Body of pancreas (tissue), 4 donors: ENCODE results near the gene TMEM213. TPM values are rescaled to one million over a fixed set of nuclear protein-coding genes. Genes with fewer than 3 reads are reported as not detected.

Source experiments
- ATAC-seq: fragments of 150-250 bp; one replicate; pipeline ENCODE4 v1.9.1; 2016
- DNase-seq, 4 donors: peaks; one replicate each; pipeline ENCODE4 v3.0.0-alpha.2; 2019
- H3K27ac ChIP-seq, 4 donors: fragments of 200-600 bp; sonication (generic); 1 replicate in 3 of 4; 2 replicates in 1 of 4; pipeline versions ENCODE4 v1.5.1 to v1.6.1; 2016 to 2019; ENCODE audit warnings: mild to moderate bottlenecking in 1 of 4, mixed read lengths in 1 of 4, moderate library complexity in 1 of 4
- H3K27me3 ChIP-seq, 2 donors: fragments of 200-600 bp; sonication (generic); one replicate each; pipeline ENCODE4 v1.6.0; 2016; ENCODE audit warnings: mild to moderate bottlenecking in 1 of 2
- H3K36me3 ChIP-seq, 2 donors: fragments of 200-600 bp; sonication (generic); replicated peaks in 1 of 2; 2 replicates each; pipeline ENCODE4 v1.5.1; 2016; ENCODE audit warnings: low read depth in 2 of 2; ENCODE audit not compliant: insufficient read depth in 1 of 2
- H3K4me1 ChIP-seq: fragments of 200-600 bp; sonication (generic); one replicate; pipeline ENCODE4 v1.6.0; 2016
- H3K4me3 ChIP-seq, 2 donors: fragments of 200-600 bp; sonication (generic); 1 replicate in 1 of 2; 2 replicates in 1 of 2; pipeline ENCODE4 v1.5.1; 2016 to 2019
- H3K9me3 ChIP-seq, 3 donors: fragments of 200-600 bp; sonication (generic); 1 replicate in 2 of 3; 2 replicates in 1 of 3; pipeline ENCODE4 v1.5.1; 2016
- POLR2A ChIP-seq, 3 donors: fragments of 450-650 bp; IDR thresholded peaks; one replicate each; pipeline ENCODE4 v1.6.1; 2016; ENCODE audit warnings: antibody characterized with exemption in 3 of 3, mild to moderate bottlenecking in 2 of 3
- WGBS, 2 donors: methylation state at CpG; one replicate each; pipeline ENCODE4 v1.1.5; 2017; 5-methylcytosine and 5-hydroxymethylcytosine counted together
- intact Hi-C: fragments of 100-400 bp; cut with DNase I; formaldehyde crosslinking; loops from one replicate; pipeline ENCODE4 v1.15.1; 2023
- total RNA-seq, 2 donors: library from RNA; depleted of rRNA; stranded (reverse); fragments of >200 nt; gene quantifications; one replicate each; pipeline ENCODE4 v1.1.0, GENCODE V29; 2016
- TF ChIP-seq, protein P1 (sequence below), 7 experiments: fragments of 450-650 bp in 4 of 7; fragments of 200-600 bp in 3 of 7; sonication (generic) in 3 of 7; IDR thresholded peaks; one replicate each; pipeline ENCODE4 v1.5.1; 2016 to 2019; ENCODE audit warnings: antibody characterized with exemption in 7 of 7

The TMEM213 gene
- total RNA-seq, 2 donors from 2014 or later, result not detected

DNA sequence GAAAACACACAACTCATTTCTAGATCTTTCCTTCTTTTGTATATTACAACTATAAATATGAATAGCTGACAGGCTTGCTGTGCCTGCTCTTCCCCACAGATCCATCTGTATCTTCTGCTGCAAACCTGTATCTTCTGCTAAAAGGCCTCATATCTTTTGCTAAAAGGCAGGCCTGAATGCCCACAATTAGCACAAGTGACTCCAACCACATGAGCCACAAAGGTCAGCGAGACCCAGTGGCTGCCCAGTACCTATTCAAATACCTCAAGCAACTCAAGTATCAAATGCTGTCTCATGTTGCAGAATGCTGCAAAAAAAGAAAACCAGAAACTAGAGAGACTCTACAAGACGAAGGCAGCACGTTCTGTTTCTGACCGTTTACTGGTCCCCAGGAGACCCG, 54.7 kb downstream of the TMEM213 start:
- Histone ChIP-seq H3K27ac (no peak overlapping the region), H3K4me1 (no peaks in the 10 kb centered on the region), H3K9me3 (no peaks in the 10 kb centered on the region), H3K36me3 (peaks cover 6 to 7% of the 10 kb centered on the region in 2 donors), H3K4me3 (no peak overlapping the region), H3K27me3 (no peaks in the 10 kb centered on the region)
- WGBS, 2 donors, result 95% methylated on average over 5 of the region's 5 CpGs
- TF ChIP-seq, protein P1, sequence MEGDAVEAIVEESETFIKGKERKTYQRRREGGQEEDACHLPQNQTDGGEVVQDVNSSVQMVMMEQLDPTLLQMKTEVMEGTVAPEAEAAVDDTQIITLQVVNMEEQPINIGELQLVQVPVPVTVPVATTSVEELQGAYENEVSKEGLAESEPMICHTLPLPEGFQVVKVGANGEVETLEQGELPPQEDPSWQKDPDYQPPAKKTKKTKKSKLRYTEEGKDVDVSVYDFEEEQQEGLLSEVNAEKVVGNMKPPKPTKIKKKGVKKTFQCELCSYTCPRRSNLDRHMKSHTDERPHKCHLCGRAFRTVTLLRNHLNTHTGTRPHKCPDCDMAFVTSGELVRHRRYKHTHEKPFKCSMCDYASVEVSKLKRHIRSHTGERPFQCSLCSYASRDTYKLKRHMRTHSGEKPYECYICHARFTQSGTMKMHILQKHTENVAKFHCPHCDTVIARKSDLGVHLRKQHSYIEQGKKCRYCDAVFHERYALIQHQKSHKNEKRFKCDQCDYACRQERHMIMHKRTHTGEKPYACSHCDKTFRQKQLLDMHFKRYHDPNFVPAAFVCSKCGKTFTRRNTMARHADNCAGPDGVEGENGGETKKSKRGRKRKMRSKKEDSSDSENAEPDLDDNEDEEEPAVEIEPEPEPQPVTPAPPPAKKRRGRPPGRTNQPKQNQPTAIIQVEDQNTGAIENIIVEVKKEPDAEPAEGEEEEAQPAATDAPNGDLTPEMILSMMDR (IDR thresholded peaks at IDR 0.05), result no peak
- no peak for TF ChIP-seq POLR2A (IDR thresholded peaks at IDR 0.05)
- DNase-seq (no peak), ATAC-seq (no peak)
- intact Hi-C loops, result no loop called here

DNA sequence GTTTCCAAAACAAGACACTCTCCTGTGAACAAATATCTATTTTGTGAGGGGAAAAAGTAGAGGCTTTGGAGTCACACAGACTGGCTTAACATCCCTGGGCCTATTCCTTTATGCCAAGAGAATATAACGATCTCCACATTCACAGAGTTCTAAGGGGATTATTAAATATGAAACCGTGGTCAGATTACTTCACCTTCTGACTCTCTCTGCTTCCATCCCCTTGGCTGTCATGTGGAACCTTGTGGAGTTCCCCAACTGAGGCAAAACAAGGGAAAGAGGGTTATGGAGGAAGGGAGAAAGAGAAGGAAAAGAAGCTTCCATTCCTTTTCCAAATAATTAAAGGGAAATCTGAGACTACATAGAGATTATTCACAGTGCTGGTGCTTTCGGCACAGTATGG, 55.7 kb downstream of the TMEM213 start:
- DNase-seq, result no peak
- intact Hi-C loops, result no loop called here
- ATAC-seq, result no peak
- TF ChIP-seq POLR2A (IDR thresholded peaks at IDR 0.05), result no peak
- TF ChIP-seq, protein P1 (IDR thresholded peaks at IDR 0.05), result no peak
- Histone ChIP-seq H3K9me3 (peaks cover 0 to 5% (median 0%) of the 10 kb centered on the region in 3 donors), H3K36me3 (peaks cover 7% of the 10 kb centered on the region in 2 donors), H3K4me3 (no peak overlapping the region), H3K4me1 (no peaks in the 10 kb centered on the region), H3K27ac (no peak overlapping the region), H3K27me3 (no peaks in the 10 kb centered on the region)
- WGBS, 2 donors, result 78 to 80% methylated on average over 3 of the region's 3 CpGs

DNA sequence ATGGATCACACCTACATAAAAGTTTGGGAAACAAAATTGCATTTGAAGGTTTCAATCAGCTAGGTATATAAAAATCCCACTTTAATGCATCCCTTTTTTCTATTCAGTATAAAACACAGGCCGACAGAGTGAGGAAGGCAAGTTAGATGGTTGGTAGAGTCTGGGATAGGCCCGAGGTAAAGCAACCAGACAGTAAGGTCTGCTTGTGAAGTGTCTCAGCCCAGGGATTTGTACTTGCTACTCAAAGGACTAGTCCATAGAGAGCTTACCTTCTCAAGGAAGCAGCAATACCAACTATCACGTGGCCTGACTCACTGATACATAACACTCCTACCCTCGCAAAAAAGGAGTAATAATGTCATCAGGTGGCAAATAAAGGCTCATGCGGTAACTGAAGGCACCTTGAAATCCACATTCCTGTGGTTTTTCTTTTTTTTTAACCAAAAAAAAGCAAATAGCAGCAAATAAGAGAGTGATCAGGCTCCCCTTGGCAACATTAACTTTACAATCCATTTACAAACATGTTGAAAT, 56.4 kb downstream of the TMEM213 start:
- H3K36me3 ChIP-seq, result peaks cover 7% of the 10 kb centered on the region in 2 donors
- ATAC-seq, result no peak
- WGBS, 2 donors, result 89 to 90% methylated on average over 5 of the region's 5 CpGs

DNA sequence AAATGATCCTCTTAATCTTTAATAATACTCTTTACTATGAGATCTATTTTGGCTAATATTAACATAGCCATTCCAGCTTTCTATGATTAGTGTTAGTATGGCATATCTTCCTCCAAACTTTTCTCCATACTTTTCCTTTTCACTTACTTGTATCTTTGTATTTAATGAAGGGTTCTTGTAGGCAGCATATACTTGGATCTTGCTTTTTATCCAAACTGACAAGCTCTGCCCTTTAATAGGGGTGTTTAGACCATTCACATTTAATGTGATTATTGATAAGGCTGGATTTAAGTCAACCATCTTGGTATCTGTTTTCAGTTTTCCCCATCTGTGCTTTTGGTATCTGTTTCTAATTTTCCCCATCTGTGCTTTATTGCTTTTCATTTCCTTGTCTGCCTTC, 59.9 kb downstream of the TMEM213 start:
- DNase-seq (no peak), ATAC-seq (no peak)
- TF ChIP-seq, protein P1 (IDR thresholded peaks at IDR 0.05), result no peak
- no peak for TF ChIP-seq POLR2A (IDR thresholded peaks at IDR 0.05)
- peaks cover 0 to 7% (median 0%) of the 10 kb centered on the region in 3 donors for H3K9me3 ChIP-seq
- intact Hi-C loops, result no loop called here
- no peaks in the 10 kb centered on the region for H3K4me1 ChIP-seq
- no peak overlapping the region for H3K27ac ChIP-seq
- no peaks in the 10 kb centered on the region for H3K27me3 ChIP-seq
- peaks cover 0 to 7% of the 10 kb centered on the region in 2 donors for H3K36me3 ChIP-seq
- H3K4me3 ChIP-seq, result no peak overlapping the region

More for the DNA sequence above, 56.4 kb downstream of the TMEM213 start:
- no peaks in the 10 kb centered on the region for H3K27me3 ChIP-seq
- H3K9me3 ChIP-seq, result peaks cover 0 to 7% (median 0%) of the 10 kb centered on the region in 3 donors
- H3K27ac ChIP-seq, result no peak overlapping the region
- no peak for DNase-seq
- intact Hi-C loops, result no loop called here
- no peaks in the 10 kb centered on the region for H3K4me1 ChIP-seq
- H3K4me3 ChIP-seq, result no peak overlapping the region
- TF ChIP-seq, protein P1 (IDR thresholded peaks at IDR 0.05), result no peak
- no peak for TF ChIP-seq POLR2A (IDR thresholded peaks at IDR 0.05)

DNA sequence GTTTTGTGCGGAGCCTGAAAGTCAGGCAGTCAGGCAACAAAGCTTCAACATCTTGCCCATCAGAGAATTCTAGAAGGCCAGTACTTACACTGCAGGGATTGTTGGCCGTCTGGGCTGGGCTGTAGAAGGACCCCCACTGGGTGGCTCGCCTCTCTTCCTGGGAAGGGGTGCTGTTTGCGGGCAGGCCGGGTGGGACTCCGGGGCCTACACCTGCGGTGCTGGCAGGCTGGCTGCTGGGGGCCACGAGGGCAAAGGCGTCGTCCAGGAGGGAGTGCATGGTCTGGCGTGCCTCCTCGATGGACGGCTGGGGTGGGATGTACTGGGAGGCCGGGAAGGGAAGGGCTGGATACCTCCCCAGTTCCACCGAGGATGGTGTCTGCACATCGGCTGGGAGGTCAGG, 63.3 kb downstream of the TMEM213 start:
- intact Hi-C loops, result no loop called here
- H3K27ac ChIP-seq, result no peak overlapping the region
- H3K4me1 ChIP-seq, result no peaks in the 10 kb centered on the region
- WGBS, 2 donors, result 93 to 96% methylated on average over 8 to 16 of the region's 16 CpGs
- no peak for ATAC-seq
- no peak for DNase-seq
- H3K9me3 ChIP-seq, result peaks cover 0 to 7% (median 0%) of the 10 kb centered on the region in 3 donors
- H3K36me3 ChIP-seq, result peaks cover 0 to 7% of the 10 kb centered on the region in 2 donors
- no peak overlapping the region for H3K4me3 ChIP-seq
- H3K27me3 ChIP-seq, result no peaks in the 10 kb centered on the region
- TF ChIP-seq, protein P1 (IDR thresholded peaks at IDR 0.05), result no peak
- TF ChIP-seq POLR2A (IDR thresholded peaks at IDR 0.05), result no peak
